Progenitor cell of endocrine pancreas (in vitro differentiated cells): Measurements from ENCODE around the gene RALGAPA2. TPM values are rescaled to one million over a fixed set of nuclear protein-coding genes. Genes with fewer than 3 reads are reported as not detected.

Experiments
- DNase-seq: peaks from one replicate; pipeline ENCODE4 v3.0.0; 2021; ENCODE audit warnings: low spot score; ENCODE audit not compliant: unreplicated experiment
- H3K27ac Mint-ChIP-seq: 2 replicates; pipeline ENCODE4 v1.8.0; 2021; ENCODE audit warnings: mild to moderate bottlenecking, moderate library complexity, mixed read lengths
- H3K27me3 Mint-ChIP-seq: 2 replicates; pipeline ENCODE4 v1.8.0; 2021; ENCODE audit warnings: mixed read lengths
- H3K36me3 Mint-ChIP-seq: 2 replicates; pipeline ENCODE4 v1.8.0; 2022; ENCODE audit warnings: mixed read lengths; ENCODE audit not compliant: insufficient read depth
- H3K4me1 Mint-ChIP-seq: 2 replicates; pipeline ENCODE4 v1.8.0; 2021; ENCODE audit warnings: low read depth, mixed read lengths
- H3K4me3 Mint-ChIP-seq: 2 replicates; pipeline ENCODE4 v1.8.0; 2021; ENCODE audit warnings: low read depth, mild to moderate bottlenecking, moderate library complexity, mixed read lengths
- H3K9me3 Mint-ChIP-seq: 2 replicates; pipeline ENCODE4 v1.8.0; 2021; ENCODE audit warnings: low read depth, mixed read lengths
- total RNA-seq: library from RNA; stranded (reverse); gene quantifications from 2 replicates; pipeline ENCODE4 v1.2.1, GENCODE V29; 2021
- TF ChIP-seq, protein P1 (sequence below): fragments of 200-600 bp; sonication (generic); IDR thresholded peaks from one replicate; pipeline ENCODE4 v1.5.0; 2021; ENCODE audit warnings: antibody characterized with exemption, mild to moderate bottlenecking; ENCODE audit not compliant: unreplicated experiment

RALGAPA2 gene
- total RNA-seq, 1 donor from 2014 or later = 109 TPM

DNA sequence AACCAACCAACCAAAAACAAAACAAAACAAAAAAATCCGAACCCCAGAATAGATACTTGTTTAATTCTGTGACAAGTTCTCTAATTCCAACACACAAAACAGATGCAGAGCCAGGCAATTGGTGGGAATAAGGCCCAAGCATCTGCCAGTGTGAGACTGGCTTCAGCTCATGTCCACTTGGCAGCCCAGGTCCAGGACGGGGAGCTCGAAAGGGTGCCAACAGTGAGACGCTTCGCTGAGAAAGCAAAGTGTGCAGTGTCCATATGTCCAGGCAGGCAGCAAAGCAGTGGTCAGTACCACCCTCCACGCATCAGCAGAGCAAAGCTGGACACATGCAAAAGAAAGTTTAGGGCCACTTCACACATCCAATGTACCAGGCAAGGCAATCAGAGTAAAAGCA lies 102.9 kb downstream of the RALGAPA2 start:
- no peak for DNase-seq
- peaks cover 3% of the 10 kb centered on the region for H3K4me1 Mint-ChIP-seq
- no peaks in the 10 kb centered on the region for H3K9me3 Mint-ChIP-seq
- TF ChIP-seq, protein P1, sequence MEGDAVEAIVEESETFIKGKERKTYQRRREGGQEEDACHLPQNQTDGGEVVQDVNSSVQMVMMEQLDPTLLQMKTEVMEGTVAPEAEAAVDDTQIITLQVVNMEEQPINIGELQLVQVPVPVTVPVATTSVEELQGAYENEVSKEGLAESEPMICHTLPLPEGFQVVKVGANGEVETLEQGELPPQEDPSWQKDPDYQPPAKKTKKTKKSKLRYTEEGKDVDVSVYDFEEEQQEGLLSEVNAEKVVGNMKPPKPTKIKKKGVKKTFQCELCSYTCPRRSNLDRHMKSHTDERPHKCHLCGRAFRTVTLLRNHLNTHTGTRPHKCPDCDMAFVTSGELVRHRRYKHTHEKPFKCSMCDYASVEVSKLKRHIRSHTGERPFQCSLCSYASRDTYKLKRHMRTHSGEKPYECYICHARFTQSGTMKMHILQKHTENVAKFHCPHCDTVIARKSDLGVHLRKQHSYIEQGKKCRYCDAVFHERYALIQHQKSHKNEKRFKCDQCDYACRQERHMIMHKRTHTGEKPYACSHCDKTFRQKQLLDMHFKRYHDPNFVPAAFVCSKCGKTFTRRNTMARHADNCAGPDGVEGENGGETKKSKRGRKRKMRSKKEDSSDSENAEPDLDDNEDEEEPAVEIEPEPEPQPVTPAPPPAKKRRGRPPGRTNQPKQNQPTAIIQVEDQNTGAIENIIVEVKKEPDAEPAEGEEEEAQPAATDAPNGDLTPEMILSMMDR = no peak
- no peak overlapping the region for H3K4me3 Mint-ChIP-seq
- no peaks in the 10 kb centered on the region for H3K27me3 Mint-ChIP-seq
- no peak overlapping the region for H3K27ac Mint-ChIP-seq
- peaks cover 31% of the 10 kb centered on the region for H3K36me3 Mint-ChIP-seq

DNA sequence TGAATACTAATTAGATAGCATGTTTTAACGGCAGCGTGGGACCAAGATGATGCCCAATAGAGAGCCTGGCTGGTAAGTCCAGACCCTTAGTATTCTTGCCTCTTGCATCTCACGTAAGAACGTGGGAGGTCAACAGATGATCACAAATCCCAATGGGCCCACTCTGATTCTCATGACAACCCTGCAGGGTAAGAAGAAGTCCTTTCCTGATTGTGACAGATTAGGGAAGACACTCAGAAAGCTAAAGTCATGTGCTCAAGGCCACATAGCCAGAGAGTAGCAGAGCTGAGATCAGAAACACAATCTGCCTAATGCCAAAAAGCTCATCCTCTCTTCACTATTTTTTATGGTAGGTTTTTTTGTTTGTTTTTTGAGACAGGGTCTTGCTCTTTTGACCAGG lies 103.8 kb downstream of the RALGAPA2 start:
- H3K27me3 Mint-ChIP-seq = no peaks in the 10 kb centered on the region
- no peak overlapping the region for H3K4me3 Mint-ChIP-seq
- H3K9me3 Mint-ChIP-seq = no peaks in the 10 kb centered on the region
- H3K36me3 Mint-ChIP-seq = peaks cover 28% of the 10 kb centered on the region
- TF ChIP-seq, protein P1 = no peak
- H3K27ac Mint-ChIP-seq = no peak overlapping the region
- DNase-seq = no peak
- peaks cover 3% of the 10 kb centered on the region for H3K4me1 Mint-ChIP-seq

DNA sequence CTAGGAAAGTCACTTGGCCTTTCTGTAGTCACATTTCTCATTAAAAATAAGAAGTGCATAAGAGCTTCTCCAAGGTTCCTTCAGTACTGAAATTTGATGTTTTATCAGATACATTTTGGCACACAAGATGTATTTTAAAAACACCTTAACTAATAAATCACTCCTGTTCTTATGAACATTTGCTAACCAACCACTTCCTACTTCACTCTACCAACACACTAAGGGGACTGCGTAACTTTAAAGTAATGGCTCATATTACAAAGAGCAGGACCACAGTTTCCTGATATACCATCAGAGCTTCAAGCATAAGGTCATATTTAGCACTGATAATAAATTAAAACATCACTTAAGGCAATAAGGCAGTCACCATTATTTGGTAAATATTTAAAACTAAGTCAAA lies 104.4 kb downstream of the RALGAPA2 start:
- Mint-ChIP-seq H3K4me1 (peaks cover 3% of the 10 kb centered on the region), H3K9me3 (no peaks in the 10 kb centered on the region), H3K27me3 (no peaks in the 10 kb centered on the region), H3K36me3 (peaks cover 26% of the 10 kb centered on the region), H3K4me3 (no peak overlapping the region), H3K27ac (no peak overlapping the region)
- TF ChIP-seq, protein P1 = no peak
- DNase-seq = no peak

- Mint-ChIP-seq H3K27ac (no peak overlapping the region), H3K4me1 (peaks cover 3% of the 10 kb centered on the region), H3K4me3 (no peak overlapping the region), H3K27me3 (no peaks in the 10 kb centered on the region), H3K36me3 (peaks cover 28% of the 10 kb centered on the region), H3K9me3 (no peaks in the 10 kb centered on the region)
- DNase-seq = no peak
- TF ChIP-seq, protein P1 = no peak
These were observed 105.6 kb downstream of the RALGAPA2 start for GRCh38 chr20:20606881-20607280.

GRCh38 chr20:20606050-20606449 lies 106.4 kb downstream of the RALGAPA2 start:
- no peak overlapping the region for H3K27ac Mint-ChIP-seq
- H3K9me3 Mint-ChIP-seq = no peaks in the 10 kb centered on the region
- H3K27me3 Mint-ChIP-seq = no peaks in the 10 kb centered on the region
- DNase-seq = no peak
- H3K36me3 Mint-ChIP-seq = peaks cover 31% of the 10 kb centered on the region
- H3K4me3 Mint-ChIP-seq = no peak overlapping the region
- TF ChIP-seq, protein P1 = no peak
- no peaks in the 10 kb centered on the region for H3K4me1 Mint-ChIP-seq
